ENCODE measurements around the gene TNNT3. TPM values are rescaled to one million over a fixed set of nuclear protein-coding genes. Genes with fewer than 3 reads are reported as not detected.

The TNNT3 gene
- total RNA-seq, 2 experiments from 2014 or later, result 4.7 to 6.2 TPM

GRCh38 chr11:1936781-1937615 is 17.5 kb downstream of the TNNT3 start:
- CTCF ChIA-PET (ENCODE audit: unreplicated experiment), result no interaction called here

DNA sequence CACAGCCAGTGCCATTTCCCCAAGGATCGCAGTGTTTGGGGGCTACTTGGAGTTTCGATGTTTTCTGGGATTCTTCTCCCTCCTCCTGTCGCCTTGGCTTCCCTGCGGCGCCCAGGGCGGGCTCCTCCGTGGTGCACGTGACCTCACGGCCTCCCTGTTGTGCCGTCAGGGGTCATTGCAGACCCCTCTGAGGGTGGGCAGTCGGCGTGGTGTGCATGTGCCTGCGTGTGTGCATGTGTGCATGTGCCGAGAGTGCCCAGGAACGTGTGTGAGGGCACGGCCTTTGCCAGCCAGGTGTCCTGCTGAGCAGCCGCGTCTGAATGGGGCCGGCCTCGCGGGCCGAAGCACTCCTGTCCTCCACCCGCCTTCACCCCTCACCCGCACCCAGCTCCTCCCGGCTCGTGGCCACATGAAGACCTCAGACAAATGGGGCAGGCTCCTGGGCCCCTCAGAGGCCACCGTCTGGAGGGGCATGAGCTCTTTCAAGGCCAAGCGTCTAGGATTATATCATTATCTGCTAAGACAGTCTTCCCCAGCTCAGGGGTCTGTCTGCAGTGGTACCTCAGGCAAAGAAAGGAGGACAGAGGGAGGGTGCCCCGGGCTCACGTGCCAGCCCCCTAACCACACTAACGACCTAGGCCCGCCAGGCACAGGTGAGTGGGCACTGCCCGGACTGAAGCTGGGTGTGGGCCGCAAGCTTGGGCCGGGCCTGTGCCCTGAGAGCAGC is 18.3 kb downstream of the TNNT3 start:
- no peak for DNase-seq (ENCODE audit: low spot score)
- intact Hi-C loops (cut with micrococcal nuclease; ENCODE audit: unreplicated experiment), result no loop called here

More at GRCh38 chr11:1936781-1937615, 17.5 kb downstream of the TNNT3 start:
- intact Hi-C loops (cut with micrococcal nuclease; ENCODE audit: unreplicated experiment), result no loop called here
- no peaks in the 10 kb centered on the region for H4K20me1 ChIP-seq (ENCODE audit: insufficient read depth, low read length)
- H3K4me3 ChIP-seq (ENCODE audit: low read depth, low read length, poor library complexity, severe bottlenecking), result no peak overlapping the region
- H2AFZ ChIP-seq (ENCODE audit: low read length), result no peak overlapping the region
- BruUV-seq (replicated peaks), result no TSS peak
- no peak overlapping the region for H3K27ac ChIP-seq (ENCODE audit: low read depth, low read length, poor library complexity, severe bottlenecking)
- H3K9me2 ChIP-seq (ENCODE audit: insufficient read depth, low read length), result no peaks in the 10 kb centered on the region
- POLR2A ChIA-PET, result no interaction called here
- H3K9me3 ChIP-seq (ENCODE audit: low read length), result no peaks in the 10 kb centered on the region
- TF ChIP-seq EZH2phosphoT487 (IDR thresholded peaks at IDR 0.05; ENCODE audit: borderline replicate concordance, low read depth, low read length), result no peak
- TF ChIP-seq, protein P1, sequence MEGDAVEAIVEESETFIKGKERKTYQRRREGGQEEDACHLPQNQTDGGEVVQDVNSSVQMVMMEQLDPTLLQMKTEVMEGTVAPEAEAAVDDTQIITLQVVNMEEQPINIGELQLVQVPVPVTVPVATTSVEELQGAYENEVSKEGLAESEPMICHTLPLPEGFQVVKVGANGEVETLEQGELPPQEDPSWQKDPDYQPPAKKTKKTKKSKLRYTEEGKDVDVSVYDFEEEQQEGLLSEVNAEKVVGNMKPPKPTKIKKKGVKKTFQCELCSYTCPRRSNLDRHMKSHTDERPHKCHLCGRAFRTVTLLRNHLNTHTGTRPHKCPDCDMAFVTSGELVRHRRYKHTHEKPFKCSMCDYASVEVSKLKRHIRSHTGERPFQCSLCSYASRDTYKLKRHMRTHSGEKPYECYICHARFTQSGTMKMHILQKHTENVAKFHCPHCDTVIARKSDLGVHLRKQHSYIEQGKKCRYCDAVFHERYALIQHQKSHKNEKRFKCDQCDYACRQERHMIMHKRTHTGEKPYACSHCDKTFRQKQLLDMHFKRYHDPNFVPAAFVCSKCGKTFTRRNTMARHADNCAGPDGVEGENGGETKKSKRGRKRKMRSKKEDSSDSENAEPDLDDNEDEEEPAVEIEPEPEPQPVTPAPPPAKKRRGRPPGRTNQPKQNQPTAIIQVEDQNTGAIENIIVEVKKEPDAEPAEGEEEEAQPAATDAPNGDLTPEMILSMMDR (conservative IDR thresholded peaks at IDR 0.05; ENCODE audit: low read length), result no peak
- H3K4me1 ChIP-seq (ENCODE audit: insufficient read depth, low read length, poor library complexity, severe bottlenecking), result no peaks in the 10 kb centered on the region
- DNase-seq (ENCODE audit: low spot score), result no peak
- no peaks in the 10 kb centered on the region for H3K36me3 ChIP-seq (ENCODE audit: insufficient read depth, low read length)
- no peak overlapping the region for H3K4me2 ChIP-seq (ENCODE audit: low read length)
- no peaks in the 10 kb centered on the region for H3K79me2 ChIP-seq (ENCODE audit: insufficient read depth, low read depth, low read length)

More for the DNA sequence above, 18.3 kb downstream of the TNNT3 start:
- no peaks in the 10 kb centered on the region for H3K4me1 ChIP-seq (ENCODE audit: insufficient read depth, low read length, poor library complexity, severe bottlenecking)
- H3K36me3 ChIP-seq (ENCODE audit: insufficient read depth, low read length), result no peaks in the 10 kb centered on the region
- H3K79me2 ChIP-seq (ENCODE audit: insufficient read depth, low read depth, low read length), result no peaks in the 10 kb centered on the region
- no peak overlapping the region for H3K27ac ChIP-seq (ENCODE audit: low read depth, low read length, poor library complexity, severe bottlenecking)
- no peak for TF ChIP-seq EZH2phosphoT487 (IDR thresholded peaks at IDR 0.05; ENCODE audit: borderline replicate concordance, low read depth, low read length)
- TF ChIP-seq, protein P1 (conservative IDR thresholded peaks at IDR 0.05; ENCODE audit: low read length), result no peak
- no peak overlapping the region for H3K4me3 ChIP-seq (ENCODE audit: low read depth, low read length, poor library complexity, severe bottlenecking)
- ChIA-PET CTCF (ENCODE audit: unreplicated experiment) (no interaction called here), POLR2A (no interaction called here)
- H3K9me3 ChIP-seq (ENCODE audit: low read length), result no peaks in the 10 kb centered on the region
- no peak overlapping the region for H3K4me2 ChIP-seq (ENCODE audit: low read length)
- H3K9me2 ChIP-seq (ENCODE audit: insufficient read depth, low read length), result no peaks in the 10 kb centered on the region
- no peak overlapping the region for H2AFZ ChIP-seq (ENCODE audit: low read length)
- H4K20me1 ChIP-seq (ENCODE audit: insufficient read depth, low read length), result no peaks in the 10 kb centered on the region
- BruUV-seq (replicated peaks), result no TSS peak
